Urothelium cell line (cell line): ENCODE results near the gene RAB22A.

Source experiments
- DNase-seq: peaks from one replicate; pipeline ENCODE4 v3.0.0; 2011; ENCODE audit warnings: low spot score, mixed read lengths
- FAIRE-seq: peaks from 2 replicates; lab custom pipeline; 2011; peaks lifted over from hg19 to GRCh38; lab: Jason Lieb, UNC

The RAB22A gene, protein sequence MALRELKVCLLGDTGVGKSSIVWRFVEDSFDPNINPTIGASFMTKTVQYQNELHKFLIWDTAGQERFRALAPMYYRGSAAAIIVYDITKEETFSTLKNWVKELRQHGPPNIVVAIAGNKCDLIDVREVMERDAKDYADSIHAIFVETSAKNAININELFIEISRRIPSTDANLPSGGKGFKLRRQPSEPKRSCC

DNA sequence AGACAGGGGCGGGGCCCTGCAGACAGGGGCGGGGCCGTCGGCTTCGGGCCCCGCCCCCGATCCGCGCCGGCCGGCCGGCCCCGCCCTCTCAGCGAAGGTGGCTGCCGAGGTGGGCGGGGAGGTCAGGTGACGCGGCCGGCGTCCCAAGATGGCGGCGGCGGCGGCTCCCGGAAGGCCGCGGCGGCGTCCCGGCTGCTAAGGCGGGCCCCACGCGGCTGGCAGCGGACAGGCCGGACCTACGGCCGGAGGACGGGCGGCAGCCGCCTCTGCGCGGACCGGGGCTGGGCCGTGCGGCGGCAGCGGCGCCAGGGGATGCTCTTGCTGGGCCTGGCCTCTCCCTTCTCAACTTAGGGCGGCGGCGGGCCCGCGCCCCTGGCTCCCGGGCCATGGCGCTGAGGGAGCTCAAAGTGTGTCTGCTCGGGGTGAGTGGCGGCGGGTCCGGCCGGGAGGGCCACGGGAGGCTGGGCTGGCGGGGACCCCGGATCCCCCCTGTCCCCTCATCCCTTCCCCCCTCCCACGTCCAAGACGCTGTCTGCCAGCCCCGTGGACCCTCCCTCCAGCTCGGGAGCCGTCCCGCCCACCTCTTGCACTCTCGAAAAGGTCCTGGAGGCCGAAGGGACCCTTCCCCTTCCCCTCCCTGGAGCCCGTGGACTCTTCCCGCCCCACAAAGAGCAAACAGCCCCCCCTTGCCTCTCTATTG is at the start of gene RAB22A:
Gene RAB22A, plus strand, starts transcription at position 125 of the 700 bp plus-strand sequence. Its CDS starts 262 bp downstream, at position 387.
- DNase-seq (peak; percentile 99), FAIRE-seq (no peak)

- no peak for FAIRE-seq
- no peak for DNase-seq
These were observed 49.5 kb upstream of the RAB22A start for GRCh38 chr20:58260006-58260405.

GRCh38 chr20:58261660-58262059 is 47.9 kb upstream of the RAB22A start:
- DNase-seq (no peak), FAIRE-seq (no peak)

- FAIRE-seq (no peak), DNase-seq (no peak)
These were observed 45.2 kb upstream of the RAB22A start for GRCh38 chr20:58264271-58264670.

DNA sequence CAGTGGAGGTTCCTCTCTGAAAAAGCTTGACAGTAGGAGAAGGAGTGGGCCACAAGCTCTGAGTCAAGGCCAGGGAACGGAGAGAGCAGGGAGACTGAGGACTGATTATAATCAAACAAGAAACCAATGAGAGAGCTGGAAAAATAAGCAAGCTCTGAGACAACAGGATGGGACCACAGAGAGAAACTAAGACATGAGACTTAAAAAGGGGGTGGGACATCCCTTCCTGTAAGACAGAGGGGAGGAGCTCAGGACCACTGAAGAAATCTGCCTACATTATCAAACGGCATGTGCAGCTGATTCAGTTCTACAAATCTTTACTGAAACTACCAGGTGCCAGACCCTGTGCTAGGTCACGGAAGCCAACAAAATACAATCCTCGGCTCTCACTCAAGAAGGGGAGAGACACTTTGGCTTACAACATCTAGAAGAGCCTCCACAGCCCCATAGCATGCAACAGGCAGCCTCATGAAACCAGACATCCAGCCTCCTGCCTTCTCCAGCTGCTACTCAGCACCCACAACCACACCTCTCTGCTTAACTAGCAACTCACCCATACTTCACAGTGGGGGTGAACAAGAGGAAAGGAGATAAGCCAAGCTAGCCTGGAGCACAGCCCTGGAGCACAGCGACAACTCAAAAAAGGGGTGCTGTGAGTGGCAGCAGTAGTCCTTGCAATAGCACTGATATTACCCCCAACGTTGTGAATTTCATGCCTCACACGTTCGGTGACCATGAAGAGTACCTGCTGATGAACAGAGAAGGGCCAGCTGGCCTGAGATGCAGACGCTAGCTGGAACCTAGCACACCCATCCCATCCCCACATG is 41.9 kb upstream of the RAB22A start:
- DNase-seq = no peak
- peak; percentile 50 for FAIRE-seq

- DNase-seq (no peak), FAIRE-seq (peak; percentile 5)
These were observed 41.1 kb upstream of the RAB22A start for GRCh38 chr20:58268421-58268821.

DNA sequence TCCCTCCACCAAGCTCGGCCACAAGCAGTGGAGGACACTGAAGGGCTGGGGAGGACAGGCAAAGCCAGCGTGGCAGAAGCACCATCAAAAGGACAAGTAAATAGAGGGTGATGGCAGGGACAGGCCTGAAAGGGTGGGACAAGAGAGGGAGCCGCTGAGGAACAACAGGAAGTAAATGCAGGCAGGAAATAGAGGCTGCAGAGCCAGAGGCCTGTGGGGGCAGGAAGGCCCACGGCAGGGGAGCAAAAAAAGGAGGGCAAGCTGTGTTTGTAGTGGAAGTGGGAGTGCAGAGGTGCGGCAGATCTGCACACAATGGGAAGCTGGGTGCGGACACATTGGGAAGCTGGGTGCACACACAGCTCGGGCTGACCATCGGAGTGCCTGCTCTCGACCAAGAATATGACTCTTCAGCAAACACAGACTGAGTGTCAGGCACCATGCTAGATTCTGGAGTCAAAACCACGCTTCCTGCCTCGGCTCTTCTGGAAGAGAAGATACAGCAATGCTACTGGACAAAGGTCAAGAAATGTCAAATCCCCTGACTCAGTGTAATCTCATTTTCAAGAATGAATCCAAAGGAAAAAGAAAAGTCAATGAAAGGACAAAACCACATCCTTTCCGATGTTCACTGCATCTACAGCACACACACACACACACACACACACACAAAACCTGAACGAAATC is 40.4 kb upstream of the RAB22A start:
- DNase-seq (no peak), FAIRE-seq (no peak)

DNA sequence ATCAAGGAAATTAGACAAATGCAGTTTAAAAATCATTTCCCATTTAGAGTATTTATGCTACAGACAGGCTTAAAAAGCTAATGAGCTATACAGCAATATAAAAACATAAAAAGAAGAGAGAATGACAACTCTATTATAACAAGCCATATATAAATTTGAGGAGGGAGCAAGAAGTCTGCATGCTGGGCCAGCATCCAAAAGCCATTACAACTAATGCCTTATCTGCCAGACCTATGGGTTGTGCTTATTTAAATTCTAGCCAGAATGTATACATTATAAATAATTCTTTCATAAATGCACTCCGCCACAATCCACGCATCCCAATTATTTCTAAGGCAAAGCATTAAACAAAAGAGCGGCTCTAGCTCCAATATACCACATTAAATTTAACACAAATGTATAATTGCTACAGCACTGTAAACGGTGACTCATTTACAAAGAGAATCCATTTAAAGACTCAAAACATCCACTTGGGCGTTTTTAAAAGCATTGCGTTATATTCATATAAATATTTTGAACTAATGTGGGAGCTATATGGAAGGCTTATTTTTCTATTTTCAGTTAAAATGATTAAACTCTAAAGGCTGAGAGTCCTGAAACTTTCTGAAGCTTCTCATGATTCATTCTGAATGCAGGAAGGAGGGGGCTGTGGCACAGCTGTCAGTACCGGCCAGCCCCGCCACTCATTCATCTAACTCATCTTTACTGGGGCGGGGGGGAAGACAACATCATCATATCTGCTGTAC is 37.7 kb upstream of the RAB22A start:
- no peak for DNase-seq
- no peak for FAIRE-seq

- FAIRE-seq = no peak
These were observed 35.1 kb upstream of the RAB22A start for GRCh38 chr20:58274384-58274783.

DNA sequence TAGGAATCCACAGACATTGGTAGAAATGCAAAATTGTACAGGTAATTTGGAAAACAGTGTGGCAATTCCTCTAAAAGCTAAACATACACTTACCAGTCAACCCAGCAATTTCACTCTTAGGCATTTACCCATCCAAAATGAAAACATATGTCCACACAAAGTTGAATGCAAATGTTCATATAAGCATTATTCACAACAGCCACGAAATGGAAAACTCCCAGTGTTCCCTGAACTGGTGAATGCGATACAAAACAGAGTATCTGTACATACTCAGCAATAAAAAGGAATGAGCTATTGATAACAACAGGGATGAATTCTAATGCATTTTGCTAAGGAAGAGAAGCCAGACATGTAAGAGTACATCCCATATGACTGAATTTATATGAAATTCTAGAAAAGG is 32.4 kb upstream of the RAB22A start:
- FAIRE-seq = no peak
- no peak for DNase-seq

More at GRCh38 chr20:58274384-58274783, 35.1 kb upstream of the RAB22A start:
- no peak for DNase-seq

DNA sequence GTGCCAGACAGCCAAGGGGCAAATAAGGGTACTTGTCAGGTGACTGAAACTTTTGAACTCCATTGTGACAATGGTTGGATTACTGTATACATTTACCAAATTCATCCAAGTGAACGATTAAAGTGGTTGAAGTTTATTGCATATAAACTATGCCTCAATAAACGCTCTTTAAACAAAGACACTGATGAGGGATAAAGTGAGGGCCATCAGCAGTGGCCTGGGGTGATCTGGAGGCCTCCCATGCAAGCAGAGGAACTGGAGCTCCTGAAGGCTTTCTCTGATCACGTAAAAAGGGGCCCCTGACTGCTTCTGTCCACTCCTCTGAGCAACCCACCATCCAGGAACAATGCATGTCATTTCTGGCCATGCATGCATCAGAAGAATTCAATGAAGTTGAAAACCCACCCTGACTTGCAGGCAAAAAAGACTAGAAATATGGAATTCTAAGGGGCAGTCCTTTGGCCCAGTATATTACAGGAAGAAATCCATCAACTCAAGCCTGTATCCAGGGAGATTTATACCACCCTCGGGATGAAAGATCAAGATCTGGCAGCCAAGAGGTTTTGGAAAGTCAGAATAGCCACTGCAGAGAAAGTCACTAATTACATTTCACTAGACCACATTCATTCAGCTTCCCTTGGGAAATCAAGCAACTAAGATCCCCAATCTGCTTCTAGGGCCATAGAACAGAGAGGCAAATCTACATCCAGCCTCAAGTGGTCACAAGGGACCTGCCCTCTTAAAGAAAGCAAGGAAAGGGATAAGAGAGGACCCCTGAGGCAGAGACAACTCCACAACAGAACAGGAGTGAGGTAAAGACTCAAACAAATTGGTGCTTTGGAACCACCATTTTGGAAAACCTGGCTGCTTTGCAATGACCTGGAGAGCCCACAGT is 31.7 kb upstream of the RAB22A start:
- FAIRE-seq = no peak
- no peak for DNase-seq

GRCh38 chr20:58286729-58287128 is 22.8 kb upstream of the RAB22A start:
- FAIRE-seq = no peak

GRCh38 chr20:58287638-58288037 is 21.9 kb upstream of the RAB22A start:
- DNase-seq = no peak
- FAIRE-seq = no peak

More at GRCh38 chr20:58286729-58287128, 22.8 kb upstream of the RAB22A start:
- DNase-seq = no peak

- no peak for FAIRE-seq
- DNase-seq = no peak
These were observed 20.4 kb upstream of the RAB22A start for GRCh38 chr20:58289143-58289542.

GRCh38 chr20:58293453-58293852 is 16.1 kb upstream of the RAB22A start:
- FAIRE-seq (no peak), DNase-seq (no peak)

GRCh38 chr20:58294497-58295455 is 14.7 kb upstream of the RAB22A start:
- DNase-seq = no peak

GRCh38 chr20:58296051-58296837 is 13.3 kb upstream of the RAB22A start:
- FAIRE-seq (no peak), DNase-seq (no peak)

More at GRCh38 chr20:58294497-58295455, 14.7 kb upstream of the RAB22A start:
- no peak for FAIRE-seq
